GM20000 (cell line): ENCODE measurements around the gene MTPN.

ENCODE experiments used
- DNase-seq: peaks from one replicate; pipeline ENCODE4 v3.0.0; 2012; ENCODE audit warnings: low spot score
- TF ChIP-seq, protein P1 (sequence below): IDR thresholded peaks from 2 replicates; pipeline ENCODE4 v1.5.1; 2012; ENCODE audit warnings: mild to moderate bottlenecking, control low read depth; ENCODE audit errors: extremely low read depth, missing control alignments

The MTPN gene

DNA sequence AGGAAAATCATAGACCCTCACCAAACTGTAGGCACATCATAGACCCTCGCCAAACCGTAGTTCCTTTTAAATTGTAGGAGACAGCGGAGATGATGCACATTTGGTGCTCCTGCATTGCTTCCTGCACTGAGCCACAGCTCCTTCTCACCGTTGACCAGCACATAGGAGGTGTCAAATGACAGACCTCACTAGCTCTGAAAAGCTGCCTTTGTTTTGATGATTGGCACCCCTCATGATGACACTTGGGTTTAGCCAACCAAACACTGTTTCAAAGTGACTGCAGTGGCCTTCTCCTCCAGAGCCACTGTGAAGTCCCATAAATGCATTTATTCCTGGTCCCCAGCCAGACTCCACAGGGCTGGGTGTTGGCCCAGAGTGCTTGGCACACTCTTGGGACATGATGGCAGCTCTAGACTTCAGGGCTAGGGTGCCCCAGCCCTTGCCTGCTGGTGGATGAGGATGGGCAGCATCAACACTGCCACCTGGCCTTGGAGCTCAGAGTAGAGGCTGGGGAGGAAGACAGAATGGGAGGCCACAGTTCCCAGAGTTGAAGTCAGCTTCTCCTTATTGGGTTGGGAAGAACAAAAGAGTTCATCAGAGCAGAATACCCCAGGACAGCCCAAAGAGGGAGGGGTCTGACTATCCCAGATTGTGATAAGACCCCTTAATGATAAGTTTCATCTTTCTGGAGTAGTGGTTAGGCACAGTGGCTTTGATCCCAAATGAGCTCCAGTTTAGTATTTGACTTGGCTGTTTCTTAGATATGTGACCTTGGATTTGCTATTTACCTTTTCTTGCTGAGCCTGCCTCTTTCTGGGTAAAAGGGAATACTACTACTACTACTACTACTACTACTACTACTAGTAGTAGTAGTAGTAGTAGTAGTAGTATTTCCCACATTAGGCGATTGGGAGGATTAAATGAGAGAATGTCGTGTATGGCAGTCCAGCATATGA, 75.3 kb downstream of the MTPN start:
- no peak for DNase-seq
- TF ChIP-seq, protein P1, sequence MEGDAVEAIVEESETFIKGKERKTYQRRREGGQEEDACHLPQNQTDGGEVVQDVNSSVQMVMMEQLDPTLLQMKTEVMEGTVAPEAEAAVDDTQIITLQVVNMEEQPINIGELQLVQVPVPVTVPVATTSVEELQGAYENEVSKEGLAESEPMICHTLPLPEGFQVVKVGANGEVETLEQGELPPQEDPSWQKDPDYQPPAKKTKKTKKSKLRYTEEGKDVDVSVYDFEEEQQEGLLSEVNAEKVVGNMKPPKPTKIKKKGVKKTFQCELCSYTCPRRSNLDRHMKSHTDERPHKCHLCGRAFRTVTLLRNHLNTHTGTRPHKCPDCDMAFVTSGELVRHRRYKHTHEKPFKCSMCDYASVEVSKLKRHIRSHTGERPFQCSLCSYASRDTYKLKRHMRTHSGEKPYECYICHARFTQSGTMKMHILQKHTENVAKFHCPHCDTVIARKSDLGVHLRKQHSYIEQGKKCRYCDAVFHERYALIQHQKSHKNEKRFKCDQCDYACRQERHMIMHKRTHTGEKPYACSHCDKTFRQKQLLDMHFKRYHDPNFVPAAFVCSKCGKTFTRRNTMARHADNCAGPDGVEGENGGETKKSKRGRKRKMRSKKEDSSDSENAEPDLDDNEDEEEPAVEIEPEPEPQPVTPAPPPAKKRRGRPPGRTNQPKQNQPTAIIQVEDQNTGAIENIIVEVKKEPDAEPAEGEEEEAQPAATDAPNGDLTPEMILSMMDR = no peak

DNA sequence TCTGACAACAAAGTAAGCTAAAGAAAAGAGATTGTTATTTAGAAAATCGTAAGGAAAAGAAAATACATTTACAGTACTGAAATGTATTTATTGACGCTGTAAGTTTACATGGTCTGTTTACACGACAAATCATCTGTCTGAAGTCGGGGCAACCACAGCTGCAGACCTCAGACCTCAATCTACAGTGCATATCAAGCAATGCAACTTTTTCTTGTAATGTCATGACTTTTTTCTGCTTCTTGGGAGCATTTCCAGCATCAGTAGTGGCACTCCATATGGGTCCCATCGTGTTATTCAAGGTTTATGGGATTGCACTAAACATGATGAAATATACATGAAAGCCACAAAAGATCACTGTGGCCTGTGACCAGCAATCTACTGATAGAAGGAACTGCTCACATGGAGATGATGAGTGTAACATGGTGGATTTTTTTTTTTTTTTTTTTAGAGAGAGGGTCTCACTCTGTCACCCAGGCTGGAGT, 77.1 kb downstream of the MTPN start:
- TF ChIP-seq, protein P1 = no peak
- no peak for DNase-seq

DNA sequence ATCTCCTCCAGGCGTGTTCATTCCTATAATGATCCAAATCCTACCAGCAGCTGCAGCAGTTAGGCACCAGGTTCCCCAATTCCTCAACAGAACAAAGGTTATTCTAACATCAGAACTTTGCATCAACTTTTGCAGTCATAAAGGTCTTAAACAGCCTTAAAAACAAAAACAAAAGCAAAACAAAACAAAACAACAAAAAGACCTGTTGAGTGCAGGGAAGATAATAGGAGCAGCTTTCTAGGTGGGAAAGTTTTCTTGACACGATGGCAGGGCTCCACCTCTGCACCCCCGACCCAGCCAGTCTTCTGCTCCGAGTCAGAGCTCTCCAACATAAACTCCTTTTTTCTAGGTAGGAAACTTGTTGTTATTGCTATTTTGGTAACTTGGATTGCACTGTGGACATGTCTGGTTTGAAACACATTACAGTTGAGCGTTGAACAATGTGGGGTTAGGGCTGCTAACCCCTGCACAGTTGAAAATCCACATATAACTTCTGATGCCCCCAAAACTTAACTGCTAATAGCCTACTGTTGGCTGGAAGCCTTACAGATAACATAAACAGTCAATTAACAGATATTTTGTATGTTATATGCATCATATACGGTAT, 77.6 kb downstream of the MTPN start:
- DNase-seq = no peak
- TF ChIP-seq, protein P1 = no peak

DNA sequence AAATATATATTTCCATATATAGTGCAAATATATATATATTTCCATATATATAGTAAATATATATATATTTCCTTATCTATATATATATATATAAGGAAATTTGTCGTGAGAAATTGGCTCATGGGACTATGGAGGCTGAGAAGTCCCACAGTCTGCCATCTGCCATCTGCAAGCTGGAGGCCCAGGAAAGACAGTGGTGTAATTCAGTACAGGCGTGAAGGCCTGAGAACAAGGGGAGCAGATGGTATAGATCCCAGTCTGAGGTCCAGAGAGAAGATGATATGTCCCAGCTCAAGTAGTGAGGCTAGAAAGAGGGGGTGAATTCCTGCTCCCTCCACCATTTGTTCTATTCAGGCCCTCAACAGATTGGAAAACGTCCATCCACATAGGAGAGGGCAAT, 78.9 kb downstream of the MTPN start:
- DNase-seq = no peak
- TF ChIP-seq, protein P1 = no peak

DNA sequence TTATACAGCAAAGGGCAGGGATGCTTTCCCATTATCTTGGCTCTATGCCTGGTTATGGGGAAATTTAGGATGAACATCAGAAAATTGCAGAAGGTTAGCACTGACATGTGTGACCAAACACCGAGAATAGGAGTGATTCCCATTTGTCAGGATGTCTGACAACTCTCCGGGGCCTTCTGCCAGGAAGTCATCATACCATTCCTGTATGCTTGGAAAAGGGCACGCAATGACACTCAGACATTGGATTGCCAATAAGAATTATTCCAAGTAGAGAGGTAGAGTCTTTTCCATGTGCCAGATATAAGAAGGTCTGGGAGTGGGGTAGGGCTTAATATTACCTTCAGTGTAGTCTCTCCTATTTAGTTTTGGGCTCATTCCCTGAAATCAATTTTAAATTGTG, 82.3 kb downstream of the MTPN start:
- DNase-seq = no peak
- TF ChIP-seq, protein P1 = no peak

DNA sequence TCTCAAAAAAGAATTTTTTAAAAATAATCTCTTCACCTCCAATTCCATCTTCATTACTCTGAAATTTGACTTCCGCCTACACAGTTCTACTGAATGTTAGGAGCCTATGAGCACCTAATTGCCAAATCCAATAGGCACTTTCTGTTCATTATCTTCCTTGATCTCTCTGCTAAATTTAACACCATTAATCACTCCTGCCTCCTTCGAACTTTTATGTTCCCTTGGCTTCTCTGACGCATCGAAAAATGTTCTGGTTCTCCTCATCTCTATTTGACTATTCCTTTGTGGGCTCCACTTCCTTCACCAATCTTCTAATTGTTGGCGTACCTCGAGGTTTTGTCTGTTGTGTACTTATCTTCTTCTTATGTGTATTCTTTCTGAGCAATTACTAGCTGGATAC, 87.3 kb downstream of the MTPN start:
- DNase-seq = no peak
- TF ChIP-seq, protein P1 = no peak

DNA sequence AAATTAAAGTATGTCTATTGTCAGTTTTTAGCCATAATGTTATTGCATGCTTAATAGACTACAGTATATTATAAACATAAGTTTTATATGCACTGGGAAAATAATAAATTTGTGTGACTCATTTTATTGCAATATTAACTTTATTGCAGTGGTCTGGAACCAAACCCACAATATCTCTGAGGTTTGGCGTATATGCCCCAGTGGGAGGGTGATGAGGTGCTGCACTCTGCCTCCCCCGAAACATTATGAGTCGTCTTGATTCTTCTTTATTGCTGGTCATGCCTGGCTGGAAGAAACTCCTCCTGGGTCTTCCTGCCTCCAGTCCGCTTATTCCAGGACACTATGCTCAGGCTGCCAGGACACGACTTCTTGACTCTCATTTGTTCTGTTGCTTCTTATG, 88.4 kb downstream of the MTPN start:
- TF ChIP-seq, protein P1 = no peak
- no peak for DNase-seq
